GM12892 (cell line): ENCODE data around the gene SV2C.

Experiments
- POLR2A ChIP-seq: IDR thresholded peaks from 2 replicates; pipeline ENCODE4 v1.6.1; 2011; ENCODE audit warnings: low read depth, low read length, control low read depth
- POLR2AphosphoS5 ChIP-seq: IDR thresholded peaks from 2 replicates; pipeline ENCODE4 v1.6.1; 2011; ENCODE audit warnings: low read depth, low read length, control low read depth
- TAF1 ChIP-seq: IDR thresholded peaks from 2 replicates; pipeline ENCODE4 v1.6.1; 2011; ENCODE audit warnings: low read depth, mild to moderate bottlenecking, control low read depth, low read length, borderline replicate concordance

GRCh38 chr5:76289692-76290091 is 206.5 kb downstream of the SV2C start:
- TF ChIP-seq POLR2A (no peak), POLR2AphosphoS5 (no peak), TAF1 (no peak)
